Right atrium auricular region (tissue), 2 donors: ENCODE data around the gene SRSF10. TPM values are rescaled to one million over a fixed set of nuclear protein-coding genes. Genes with fewer than 3 reads are reported as not detected.

Experiments used
- DNase-seq: peaks from one replicate; pipeline ENCODE4 v3.0.0-alpha.2; 2019; ENCODE audit warnings: low spot score
- H3K27ac ChIP-seq, 2 donors: fragments of 200-600 bp; sonication (generic); 1 replicate in 1 of 2; 2 replicates in 1 of 2; pipeline ENCODE4 v1.5.1; 2016 to 2019
- H3K27me3 ChIP-seq, 2 donors: fragments of 200-600 bp; sonication (generic); one replicate each; pipeline versions ENCODE4 v1.5.1 to v1.6.0; 2017 to 2019
- H3K36me3 ChIP-seq: fragments of 200-600 bp; sonication (generic); one replicate; pipeline ENCODE4 v1.5.1; 2016
- H3K4me1 ChIP-seq, 2 donors: fragments of 200-600 bp; sonication (generic); one replicate each; pipeline versions ENCODE4 v1.5.1 to v1.6.0; 2017 to 2019
- H3K4me3 ChIP-seq, 2 donors: fragments of 200-600 bp; sonication (generic); 1 replicate in 1 of 2; 2 replicates in 1 of 2; pipeline ENCODE4 v1.5.1; 2017 to 2019; ENCODE audit warnings: mild to moderate bottlenecking in 1 of 2, moderate library complexity in 1 of 2
- H3K9me3 ChIP-seq, 2 donors: fragments of 200-600 bp; sonication (generic); one replicate each; pipeline ENCODE4 v1.5.1; 2019
- total RNA-seq, 2 donors: library from RNA; depleted of rRNA; stranded (reverse); fragments of >200 nt; gene quantifications; one replicate each; pipeline ENCODE4 v1.1.0, GENCODE V29; 2016
- TF ChIP-seq, protein P1 (sequence below), 2 donors: fragments of 200-600 bp; sonication (generic); IDR thresholded peaks; one replicate each; pipeline ENCODE4 v1.5.1; 2019; ENCODE audit warnings: antibody characterized with exemption in 2 of 2

The SRSF10 gene
- 10 to 100 TPM; 38.6 to 43.1 TPM for total RNA-seq

DNA sequence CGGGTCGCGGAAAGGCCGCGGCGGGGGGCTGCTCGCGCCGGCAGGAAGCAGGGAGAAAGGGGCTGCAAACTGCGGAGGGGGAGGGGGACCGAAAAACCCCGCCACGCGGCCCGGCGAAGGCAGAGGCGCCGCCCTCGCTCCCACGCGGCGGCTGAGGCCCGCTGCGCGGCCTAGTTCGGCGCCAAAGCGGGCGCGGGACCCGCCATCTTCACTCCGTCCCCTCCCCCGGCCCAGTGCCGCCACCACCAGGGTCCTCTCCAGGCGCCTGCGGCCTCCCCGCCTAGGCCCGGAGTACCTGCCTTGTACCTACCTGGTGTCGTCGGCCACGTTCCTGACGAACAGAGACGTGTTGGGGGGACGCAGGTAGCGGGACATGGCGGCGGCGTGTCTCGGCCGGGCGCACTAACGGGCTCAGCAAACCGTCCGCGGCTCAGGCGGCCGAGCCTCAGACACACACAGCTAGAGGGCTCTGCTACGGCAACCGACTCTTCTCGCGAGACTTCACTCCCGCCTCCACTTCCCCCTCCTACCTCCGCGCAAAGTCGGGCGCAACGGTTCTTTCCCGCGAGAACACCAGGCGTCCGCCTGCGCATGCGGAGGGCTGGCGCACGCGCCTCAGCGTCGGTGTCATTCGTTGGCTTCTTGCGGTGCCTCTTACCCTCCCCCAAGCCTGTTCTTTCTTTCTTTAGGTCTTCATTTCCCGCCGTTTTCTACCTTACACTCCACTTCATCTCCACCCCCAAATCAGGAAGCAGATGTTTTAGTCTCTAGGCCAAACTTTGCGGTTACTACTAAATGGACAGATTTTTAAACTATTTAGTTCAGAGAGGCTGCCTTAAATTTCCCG lies at the start of gene SRSF10:
Gene SRSF10 (minus strand): TSS at position 447 of the 847 bp plus-strand sequence. CDS start 72 bp downstream, at position 375.
- Histone ChIP-seq H3K4me1 (peaks cover 0 to 54% of the 10 kb centered on the region in 2 donors), H3K36me3 (no peaks in the 10 kb centered on the region)
- TF ChIP-seq, protein P1, sequence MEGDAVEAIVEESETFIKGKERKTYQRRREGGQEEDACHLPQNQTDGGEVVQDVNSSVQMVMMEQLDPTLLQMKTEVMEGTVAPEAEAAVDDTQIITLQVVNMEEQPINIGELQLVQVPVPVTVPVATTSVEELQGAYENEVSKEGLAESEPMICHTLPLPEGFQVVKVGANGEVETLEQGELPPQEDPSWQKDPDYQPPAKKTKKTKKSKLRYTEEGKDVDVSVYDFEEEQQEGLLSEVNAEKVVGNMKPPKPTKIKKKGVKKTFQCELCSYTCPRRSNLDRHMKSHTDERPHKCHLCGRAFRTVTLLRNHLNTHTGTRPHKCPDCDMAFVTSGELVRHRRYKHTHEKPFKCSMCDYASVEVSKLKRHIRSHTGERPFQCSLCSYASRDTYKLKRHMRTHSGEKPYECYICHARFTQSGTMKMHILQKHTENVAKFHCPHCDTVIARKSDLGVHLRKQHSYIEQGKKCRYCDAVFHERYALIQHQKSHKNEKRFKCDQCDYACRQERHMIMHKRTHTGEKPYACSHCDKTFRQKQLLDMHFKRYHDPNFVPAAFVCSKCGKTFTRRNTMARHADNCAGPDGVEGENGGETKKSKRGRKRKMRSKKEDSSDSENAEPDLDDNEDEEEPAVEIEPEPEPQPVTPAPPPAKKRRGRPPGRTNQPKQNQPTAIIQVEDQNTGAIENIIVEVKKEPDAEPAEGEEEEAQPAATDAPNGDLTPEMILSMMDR (IDR thresholded peaks at IDR 0.05) = peak in 1 of 2 donors; percentile 70

DNA sequence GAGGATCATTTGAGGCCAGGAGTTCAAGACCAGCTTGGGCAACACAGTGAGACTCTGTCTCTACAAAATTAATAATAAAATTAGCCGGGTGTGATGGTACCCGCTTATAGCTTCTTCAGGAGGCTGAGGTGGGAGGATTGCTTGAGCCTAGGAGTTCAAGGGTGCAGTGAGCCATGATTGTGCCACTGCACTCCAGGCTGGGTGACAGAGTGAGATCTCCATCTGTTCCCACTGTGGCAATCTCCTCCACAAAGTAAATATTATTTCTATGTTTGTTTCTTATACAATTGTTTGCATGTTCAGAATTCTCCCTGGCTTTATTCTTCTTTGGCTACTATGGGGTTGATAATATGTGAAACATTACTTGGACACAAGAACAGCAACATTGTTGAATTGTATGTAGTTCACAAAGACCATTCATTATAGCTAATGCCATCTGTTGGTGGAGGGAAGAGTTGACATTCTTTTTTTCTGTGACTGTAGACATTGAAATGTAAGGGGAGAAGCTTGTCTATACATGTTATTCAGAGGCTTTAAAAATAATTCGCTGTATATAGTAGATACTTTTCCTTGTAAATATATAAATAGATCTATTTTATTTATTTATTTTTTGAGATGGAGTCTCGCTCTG lies 47.8 kb upstream of the SRSF10 start:
- no peaks in the 10 kb centered on the region for H3K9me3 ChIP-seq
- no peaks in the 10 kb centered on the region for H3K27me3 ChIP-seq
- H3K36me3 ChIP-seq = no peaks in the 10 kb centered on the region
- no peak overlapping the region for H3K27ac ChIP-seq
- H3K4me3 ChIP-seq = no peak overlapping the region
- TF ChIP-seq, protein P1 (IDR thresholded peaks at IDR 0.05) = peak; percentile 52 to 77
- peaks cover 0 to under 1% of the 10 kb centered on the region in 2 donors for H3K4me1 ChIP-seq
- no peak for DNase-seq

More for the DNA sequence above, at the start of gene SRSF10:
- peak; percentile 99 for DNase-seq
- H3K27ac ChIP-seq = peak within 1 kb of the TSS; percentile 98 to 99
- H3K9me3 ChIP-seq = no peaks in the 10 kb centered on the region
- H3K27me3 ChIP-seq = no peaks in the 10 kb centered on the region
- peak within 1 kb of the TSS; percentile 95 to 96 for H3K4me3 ChIP-seq

DNA sequence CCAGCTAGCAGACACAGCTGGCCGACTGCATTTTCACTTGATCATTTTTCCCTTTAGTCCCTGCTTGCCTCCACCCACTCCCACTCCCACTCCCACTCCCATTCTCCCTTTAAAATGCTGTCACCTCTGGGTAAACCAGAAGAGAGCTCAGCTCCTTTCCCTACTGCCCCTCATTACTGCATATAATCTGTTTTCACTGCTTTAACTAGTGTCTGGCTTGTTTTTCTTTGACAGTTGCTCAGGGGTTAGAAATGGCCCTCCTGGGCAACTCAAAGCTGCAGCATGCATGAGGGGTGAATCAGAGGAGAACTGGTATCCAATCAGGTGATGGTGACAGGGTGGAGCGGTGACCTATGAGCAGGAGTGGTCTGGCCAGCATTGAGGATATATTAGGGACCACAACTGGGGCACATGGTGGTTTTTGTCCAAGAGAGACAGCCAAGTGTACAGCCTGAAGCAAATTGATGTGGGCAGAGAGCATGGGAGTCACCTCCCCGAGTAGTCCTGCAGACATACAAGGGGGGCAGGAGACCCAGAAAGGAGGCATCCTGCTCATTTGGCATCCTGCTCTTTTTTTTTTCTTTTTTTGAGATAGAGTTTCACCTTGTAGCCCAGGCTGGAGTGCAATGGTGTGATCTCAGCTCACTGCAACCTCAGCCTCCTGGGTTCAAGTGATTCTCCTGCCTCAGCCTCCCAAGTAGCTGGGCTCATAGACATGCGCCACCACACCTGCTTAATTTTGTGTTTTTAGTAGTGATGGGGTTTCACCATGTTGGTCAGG lies 42.6 kb upstream of the SRSF10 start:
- H3K4me3 ChIP-seq = no peak overlapping the region
- TF ChIP-seq, protein P1 (IDR thresholded peaks at IDR 0.05) = no peak

DNA sequence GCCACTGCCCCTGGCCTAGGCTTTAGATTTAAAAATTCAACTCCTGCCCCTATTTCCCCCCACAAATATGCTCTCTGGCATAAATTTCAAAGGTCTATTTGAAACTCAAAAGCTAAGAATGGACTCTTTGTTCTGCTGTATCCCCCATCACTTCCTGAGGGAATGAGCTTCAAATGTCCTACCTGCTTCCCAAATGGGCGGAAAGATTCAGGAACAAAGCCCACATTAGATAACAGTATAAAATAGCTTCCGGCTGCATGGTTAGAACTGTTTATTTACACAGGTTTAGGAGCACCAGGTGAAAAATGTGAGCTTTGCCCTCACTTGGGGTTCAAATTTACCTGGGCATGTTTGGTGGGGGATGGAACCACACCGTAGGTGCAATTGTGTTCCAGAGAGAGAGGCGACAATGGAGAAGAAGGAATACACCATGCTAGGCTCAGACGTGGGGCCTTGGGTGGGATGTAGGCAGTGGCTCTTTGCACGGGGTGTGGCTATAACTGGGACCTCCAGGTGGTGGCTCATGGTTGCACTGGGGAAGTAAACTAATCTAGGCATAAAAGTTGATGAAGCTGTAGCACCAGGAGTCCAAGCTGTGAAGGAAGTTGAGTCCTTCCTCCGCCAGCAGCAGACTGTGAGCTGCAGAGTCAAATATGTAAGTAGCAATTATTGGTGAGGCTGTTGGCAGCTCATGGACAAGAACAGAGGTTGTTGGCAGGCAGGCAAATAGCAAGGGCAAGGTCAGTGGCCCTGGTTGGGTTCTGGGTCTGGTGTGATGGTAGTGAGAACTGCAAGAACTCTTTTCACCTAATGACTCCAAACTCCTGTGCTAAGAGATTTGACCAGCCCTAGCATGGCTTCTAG lies 41.5 kb upstream of the SRSF10 start:
- peaks cover 0 to 59% of the 10 kb centered on the region in 2 donors for H3K4me1 ChIP-seq

More for the DNA sequence above, 42.6 kb upstream of the SRSF10 start:
- H3K27me3 ChIP-seq = no peaks in the 10 kb centered on the region
- no peaks in the 10 kb centered on the region for H3K36me3 ChIP-seq
- H3K27ac ChIP-seq = peak overlapping the region; percentile 16 to 60
- no peaks in the 10 kb centered on the region for H3K9me3 ChIP-seq
- peaks cover 0 to 48% of the 10 kb centered on the region in 2 donors for H3K4me1 ChIP-seq
- DNase-seq = no peak

More for the DNA sequence above, 41.5 kb upstream of the SRSF10 start:
- Histone ChIP-seq H3K27me3 (no peaks in the 10 kb centered on the region), H3K27ac (peak overlapping the region; percentile 88 to 96), H3K36me3 (no peaks in the 10 kb centered on the region), H3K9me3 (no peaks in the 10 kb centered on the region), H3K4me3 (no peak overlapping the region)
- TF ChIP-seq, protein P1 (IDR thresholded peaks at IDR 0.05) = no peak
- DNase-seq = no peak
